Activated CD8-positive, alpha-beta T cell treated with anti-CD3 and anti-CD28 coated beads for 36 hours (primary cell): ENCODE measurements around the gene NR4A1. TPM values are rescaled to one million over a fixed set of nuclear protein-coding genes. Genes with fewer than 3 reads are reported as not detected.

Experiments used
- ATAC-seq: fragments of 200-7000 bp; cut with Tn5 transposase; one replicate; pipeline ENCODE4 v1.10.0; 2021; ENCODE audit warnings: mild to moderate bottlenecking, moderate library complexity
- CTCF ChIA-PET: fragments of 350-600 bp; sonication (Branson Sonifier 250); formaldehyde crosslinking; loops from one replicate; lab custom pipeline; 2021; ENCODE audit warnings: antibody characterized with exemption; lab: Charles Lee
- POLR2A ChIA-PET: fragments of 350-600 bp; sonication (Branson Sonifier 250); formaldehyde crosslinking; loops from one replicate; lab custom pipeline; 2021; ENCODE audit warnings: antibody characterized with exemption; lab: Charles Lee
- DNase-seq: peaks from one replicate; pipeline ENCODE4 v3.0.0-alpha.2; 2020
- H3K27ac Mint-ChIP-seq: one replicate; pipeline ENCODE4 v1.8.0; 2021; ENCODE audit warnings: mild to moderate bottlenecking, mixed read lengths
- H3K27me3 Mint-ChIP-seq: one replicate; pipeline ENCODE4 v1.8.0; 2021; ENCODE audit warnings: mixed read lengths
- H3K36me3 Mint-ChIP-seq: one replicate; pipeline ENCODE4 v1.8.0; 2021; ENCODE audit warnings: low read depth, mixed read lengths
- H3K4me1 Mint-ChIP-seq: one replicate; pipeline ENCODE4 v1.8.0; 2021; ENCODE audit warnings: low read depth, mixed read lengths
- H3K4me3 Mint-ChIP-seq: one replicate; pipeline ENCODE4 v1.8.0; 2021; ENCODE audit warnings: mild to moderate bottlenecking, moderate library complexity, mixed read lengths
- H3K9me3 Mint-ChIP-seq: one replicate; pipeline ENCODE4 v1.8.0; 2021; ENCODE audit warnings: mixed read lengths
- intact Hi-C: fragments of 100-400 bp; cut with micrococcal nuclease; formaldehyde crosslinking; loops from one replicate; pipeline ENCODE4 v1.10.0; 2022
- total RNA-seq, 2 experiments: library from RNA; stranded (reverse); gene quantifications; one replicate each; pipeline ENCODE4 v1.2.3, GENCODE V29; 2021
- TF ChIP-seq, protein P1 (sequence below): fragments of 200-600 bp; IDR thresholded peaks from one replicate; pipeline ENCODE4 v1.8.0; 2022; ENCODE audit warnings: antibody characterized with exemption, mild to moderate bottlenecking

Gene NR4A1
- total RNA-seq, 2 experiments from 2014 or later, result 120 to 128 TPM

DNA sequence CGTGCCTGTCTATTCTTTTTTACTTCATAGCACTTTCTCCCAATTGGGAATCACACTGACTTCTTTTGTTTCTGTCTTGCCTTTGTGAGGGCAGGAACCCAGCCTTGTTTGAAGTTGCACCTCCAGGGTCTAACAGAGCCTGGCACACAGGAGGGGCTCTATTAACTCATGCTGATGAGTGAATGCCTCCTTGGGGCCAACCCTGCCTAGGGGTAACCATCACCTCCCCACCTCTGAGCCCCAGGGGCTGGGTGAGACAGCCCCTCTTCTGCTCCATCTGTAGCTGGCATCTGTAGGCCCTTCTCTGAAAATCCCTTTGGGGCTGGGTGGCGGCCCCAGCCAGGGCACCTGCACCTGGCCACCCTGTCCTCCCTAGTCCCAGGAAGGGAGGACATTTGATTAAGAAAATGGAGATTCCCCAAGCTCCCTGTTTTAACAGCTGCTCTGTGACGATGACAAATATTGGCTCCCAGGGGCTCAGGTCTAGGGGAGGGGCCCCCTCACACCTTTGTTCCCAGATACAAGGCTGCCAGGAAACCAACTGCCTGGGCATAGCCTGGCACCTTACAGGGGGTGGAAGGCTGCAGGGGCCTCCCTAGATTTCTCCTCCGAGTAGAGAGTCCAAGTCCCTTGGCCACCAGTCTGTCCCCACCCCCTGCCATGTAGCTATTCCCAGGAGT, 32.7 kb upstream of the NR4A1 start:
- H3K4me1 Mint-ChIP-seq, result peaks cover 18% of the 10 kb centered on the region
- peaks cover 4% of the 10 kb centered on the region for H3K36me3 Mint-ChIP-seq
- POLR2A ChIA-PET, result interaction anchor here (1.5 to 8.3 kb wide), 2 partner anchors 10 to 22 kb away, joined by 3 to 74 read pairs; partner anchors contain the start of gene TAMALIN

GRCh38 chr12:52019113-52019770, 32.0 kb upstream of the NR4A1 start:
- Mint-ChIP-seq H3K4me1 (peaks cover 22% of the 10 kb centered on the region), H3K27ac (no peak overlapping the region), H3K36me3 (no peaks in the 10 kb centered on the region), H3K27me3 (peaks cover 1% of the 10 kb centered on the region), H3K4me3 (no peak overlapping the region), H3K9me3 (no peaks in the 10 kb centered on the region)
- intact Hi-C loops, result no loop called here
- ATAC-seq (no peak), DNase-seq (no peak)
- POLR2A ChIA-PET, result interaction anchor here (1.5 to 8.3 kb wide), 3 partner anchors 11 to 27 kb away, joined by 3 to 74 read pairs (median 4); partner anchors contain the start of gene TAMALIN
- CTCF ChIA-PET, result interaction anchor here (1.1 to 18.1 kb wide), 9 partner anchors 10 to 156 kb away, joined by 3 to 602 read pairs (median 313); partner anchors contain the start of genes ATG101, NR4A1, SMIM41 and TAMALIN
- TF ChIP-seq, protein P1, sequence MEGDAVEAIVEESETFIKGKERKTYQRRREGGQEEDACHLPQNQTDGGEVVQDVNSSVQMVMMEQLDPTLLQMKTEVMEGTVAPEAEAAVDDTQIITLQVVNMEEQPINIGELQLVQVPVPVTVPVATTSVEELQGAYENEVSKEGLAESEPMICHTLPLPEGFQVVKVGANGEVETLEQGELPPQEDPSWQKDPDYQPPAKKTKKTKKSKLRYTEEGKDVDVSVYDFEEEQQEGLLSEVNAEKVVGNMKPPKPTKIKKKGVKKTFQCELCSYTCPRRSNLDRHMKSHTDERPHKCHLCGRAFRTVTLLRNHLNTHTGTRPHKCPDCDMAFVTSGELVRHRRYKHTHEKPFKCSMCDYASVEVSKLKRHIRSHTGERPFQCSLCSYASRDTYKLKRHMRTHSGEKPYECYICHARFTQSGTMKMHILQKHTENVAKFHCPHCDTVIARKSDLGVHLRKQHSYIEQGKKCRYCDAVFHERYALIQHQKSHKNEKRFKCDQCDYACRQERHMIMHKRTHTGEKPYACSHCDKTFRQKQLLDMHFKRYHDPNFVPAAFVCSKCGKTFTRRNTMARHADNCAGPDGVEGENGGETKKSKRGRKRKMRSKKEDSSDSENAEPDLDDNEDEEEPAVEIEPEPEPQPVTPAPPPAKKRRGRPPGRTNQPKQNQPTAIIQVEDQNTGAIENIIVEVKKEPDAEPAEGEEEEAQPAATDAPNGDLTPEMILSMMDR, result no peak

More for the DNA sequence above, 32.7 kb upstream of the NR4A1 start:
- TF ChIP-seq, protein P1, result no peak
- Mint-ChIP-seq H3K4me3 (no peak overlapping the region), H3K27me3 (peaks cover 1% of the 10 kb centered on the region), H3K9me3 (no peaks in the 10 kb centered on the region), H3K27ac (no peak overlapping the region)
- intact Hi-C loops, result no loop called here
- DNase-seq (no peak), ATAC-seq (no peak)
- CTCF ChIA-PET, result interaction anchor here (10.2 to 18.1 kb wide), 6 partner anchors 9 to 102 kb away, joined by 310 to 602 read pairs (median 363); partner anchors contain the start of genes ATG101, NR4A1, SMIM41 and TAMALIN

DNA sequence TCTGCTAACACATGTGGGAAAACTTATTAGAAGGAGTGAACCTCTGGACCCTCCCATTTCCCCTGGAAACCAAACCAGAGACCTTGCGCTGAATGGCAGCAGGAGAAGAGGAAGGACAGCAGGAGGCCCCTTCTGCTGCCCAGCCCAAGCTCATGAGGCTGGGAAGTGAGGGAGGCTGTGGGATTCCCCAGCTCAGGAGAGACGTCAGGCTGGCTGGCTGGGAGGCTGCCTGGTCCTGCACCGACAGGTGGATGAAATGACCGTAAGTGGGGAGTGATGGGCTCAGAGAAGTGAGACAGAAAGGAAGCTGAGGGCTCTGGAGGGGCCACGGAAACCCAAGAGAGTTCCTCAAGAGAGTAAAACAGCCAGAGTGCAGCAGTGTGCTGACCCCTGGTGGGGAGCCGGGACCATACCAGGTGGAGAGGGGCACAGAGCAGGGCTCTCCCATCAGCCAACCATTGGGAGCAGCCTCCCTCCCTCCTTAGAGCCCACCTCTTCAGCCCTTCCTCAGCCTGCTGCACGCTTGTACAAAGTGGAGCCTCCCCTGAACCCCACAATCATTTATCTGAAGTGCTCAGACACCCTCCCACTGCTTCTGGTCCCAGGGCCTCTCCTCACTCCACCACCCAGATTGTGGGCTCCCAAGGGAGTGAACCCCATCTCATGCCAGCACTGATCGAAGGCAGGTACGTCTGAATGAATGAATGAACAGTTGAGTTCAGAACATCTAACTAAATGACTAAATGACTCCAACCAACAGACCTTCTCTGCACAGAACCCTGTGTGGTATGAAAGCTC, 30.5 kb upstream of the NR4A1 start:
- Mint-ChIP-seq H3K9me3 (no peaks in the 10 kb centered on the region), H3K4me1 (peaks cover 36% of the 10 kb centered on the region), H3K27me3 (peaks cover 1% of the 10 kb centered on the region), H3K4me3 (peak overlapping the region; percentile 22), H3K27ac (no peak overlapping the region), H3K36me3 (no peaks in the 10 kb centered on the region)
- DNase-seq (peak; percentile 81), ATAC-seq (peak; percentile 35)
- intact Hi-C loops, result no loop called here
- ChIA-PET POLR2A (interaction anchor here (0.6 to 8.3 kb wide), 6 partner anchors 12 to 44 kb away, joined by 3 to 74 read pairs (median 4); partner anchors contain the start of gene TAMALIN), CTCF (interaction anchor here (0.8 to 18.1 kb wide), 19 partner anchors 11 to 157 kb away, joined by 3 to 602 read pairs (median 5); partner anchors contain the start of genes ATG101, NR4A1, SMIM41 and TAMALIN)
- TF ChIP-seq, protein P1, result peak; percentile 81

- ATAC-seq (peak; percentile 0), DNase-seq (peak; percentile 52)
- POLR2A ChIA-PET, result interaction anchor here (0.6 to 8.3 kb wide), 8 partner anchors 9 to 99 kb away, joined by 3 to 74 read pairs (median 4); partner anchors contain the start of gene TAMALIN
- Mint-ChIP-seq H3K9me3 (no peaks in the 10 kb centered on the region), H3K4me3 (peak overlapping the region; percentile 76), H3K4me1 (peaks cover 41% of the 10 kb centered on the region), H3K36me3 (no peaks in the 10 kb centered on the region), H3K27ac (no peak overlapping the region), H3K27me3 (peaks cover 1% of the 10 kb centered on the region)
- intact Hi-C loops, result no loop called here
- TF ChIP-seq, protein P1, result no peak
- CTCF ChIA-PET, result interaction anchor here (1.0 to 18.1 kb wide), 11 partner anchors 13 to 157 kb away, joined by 4 to 602 read pairs (median 310); partner anchors contain the start of genes ATG101, NR4A1, SMIM41 and TAMALIN
Observed at GRCh38 chr12:52022841-52023181, 28.4 kb upstream of the NR4A1 start.
